Activated naive CD4-positive, alpha-beta T cell treated with anti-CD3 and anti-CD28 coated beads, Interleukin-2, amount 50 U/mL, for 72 hours (primary cell): Measurements from ENCODE around the gene MICAL3. TPM values are rescaled to one million over a fixed set of nuclear protein-coding genes. Genes with fewer than 3 reads are reported as not detected.

Experiments used
- ATAC-seq, 2 donors: fragments of 150-1000 bp; cut with Tn5 transposase; 2 replicates each; pipeline ENCODE4 v1.10.0; 2021; ENCODE audit warnings: mild to moderate bottlenecking in 2 of 2, moderate library complexity in 2 of 2
- DNase-seq, 2 donors: peaks; one replicate each; pipeline ENCODE4 v3.0.0; 2021 to 2022; ENCODE audit warnings: low spot score in 2 of 2
- H3K27ac Mint-ChIP-seq, 2 donors: one replicate each; pipeline ENCODE4 v1.8.0; 2022; ENCODE audit warnings: mild to moderate bottlenecking in 2 of 2, mixed read lengths in 2 of 2
- H3K36me3 Mint-ChIP-seq, 2 donors: one replicate each; pipeline ENCODE4 v1.8.0; 2022; ENCODE audit warnings: mixed read lengths in 2 of 2
- H3K9me3 Mint-ChIP-seq, 2 donors: one replicate each; pipeline ENCODE4 v1.8.0; 2022; ENCODE audit warnings: mixed read lengths in 2 of 2
- total RNA-seq, 2 donors: library from RNA; stranded (reverse); gene quantifications; one replicate each; pipeline ENCODE4 v1.2.3, GENCODE V29; 2022

MICAL3 gene
- total RNA-seq, 2 donors from 2014 or later = 19.5 to 30.2 TPM

DNA sequence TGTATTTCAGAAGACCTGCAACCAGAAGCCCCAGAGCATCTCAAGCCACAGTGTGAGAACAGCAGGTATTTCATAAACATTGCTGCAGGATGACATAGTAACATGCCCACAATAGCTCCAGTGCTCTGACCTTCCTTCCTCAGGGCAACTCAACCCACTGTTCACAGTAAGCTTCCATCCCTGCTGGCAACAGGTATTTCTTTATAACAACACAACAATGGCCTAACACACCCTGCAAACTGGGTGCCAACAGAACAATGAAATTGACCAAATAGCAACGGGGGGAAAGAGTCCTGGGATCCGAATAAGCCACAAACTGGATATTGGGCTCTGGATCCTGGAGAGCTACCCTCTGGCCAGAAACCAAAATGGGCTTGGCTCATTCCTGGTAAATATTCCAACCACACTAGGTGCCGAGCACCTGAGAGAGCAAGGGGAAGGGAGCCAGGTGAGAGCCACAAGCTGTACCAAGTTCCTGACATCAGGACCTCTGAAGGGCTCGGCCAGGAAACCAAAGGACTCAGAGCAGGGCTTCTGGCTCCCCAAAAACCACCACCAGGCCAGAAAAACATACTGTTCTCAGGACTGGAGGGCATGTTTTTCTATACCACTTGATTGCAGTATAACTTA, 99.5 kb downstream of the MICAL3 start:
- peak in 1 of 2 donors; percentile 33 for DNase-seq
- no peaks in the 10 kb centered on the region for H3K36me3 Mint-ChIP-seq
- no peak for ATAC-seq
- no peaks in the 10 kb centered on the region for H3K9me3 Mint-ChIP-seq
- no peak overlapping the region for H3K27ac Mint-ChIP-seq

GRCh38 chr22:17924076-17924475, 100.3 kb downstream of the MICAL3 start:
- Mint-ChIP-seq H3K9me3 (no peaks in the 10 kb centered on the region), H3K27ac (no peak overlapping the region), H3K36me3 (no peaks in the 10 kb centered on the region)
- no peak for ATAC-seq
- DNase-seq = peak in 1 of 2 donors; percentile 4

DNA sequence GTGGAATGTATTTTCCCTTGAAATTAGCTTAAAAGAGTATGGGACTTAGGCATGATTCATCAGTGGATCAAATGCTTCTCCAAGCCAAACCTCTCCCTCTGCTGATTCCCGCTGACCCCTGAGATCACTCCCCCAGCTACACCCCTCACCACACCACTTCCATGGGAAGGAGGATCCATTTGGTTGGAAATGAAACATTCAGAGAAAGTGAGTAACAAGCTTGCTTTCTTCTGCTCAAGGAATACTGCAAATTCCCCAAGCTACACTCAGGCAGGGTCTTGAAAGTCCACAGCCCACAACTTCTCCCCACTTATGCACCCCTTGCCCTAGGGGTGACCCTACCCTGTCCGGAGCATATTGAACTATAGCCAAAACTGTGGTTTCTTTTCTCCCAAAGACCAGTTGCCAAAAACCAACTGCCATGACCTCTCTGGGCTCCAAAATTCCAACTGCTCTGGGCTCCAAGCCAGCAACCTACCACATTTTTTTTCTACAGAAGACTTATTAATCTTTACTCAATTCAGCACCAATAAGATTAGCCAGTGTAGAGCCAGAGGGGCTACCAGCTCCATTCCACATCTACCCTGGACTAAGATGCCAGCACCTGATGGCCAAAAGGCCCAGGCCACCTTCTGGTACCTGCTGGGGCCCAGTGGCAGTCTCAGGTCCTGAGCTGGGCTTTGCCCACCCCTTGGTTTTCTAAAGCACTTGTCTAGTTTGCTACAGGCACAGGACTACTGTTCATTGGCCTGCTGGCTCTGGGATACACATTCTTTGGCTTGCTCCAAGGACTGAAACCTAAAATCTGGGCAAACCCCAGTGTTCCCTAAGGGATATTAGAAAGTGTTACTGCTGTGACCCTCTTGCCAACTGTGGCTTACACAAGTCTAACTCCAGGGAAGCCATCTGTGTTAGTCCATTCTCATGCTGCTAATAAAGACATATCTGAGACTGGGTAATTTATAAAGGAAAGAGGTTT, 101.1 kb downstream of the MICAL3 start:
- H3K9me3 Mint-ChIP-seq = no peaks in the 10 kb centered on the region
- no peaks in the 10 kb centered on the region for H3K36me3 Mint-ChIP-seq
- H3K27ac Mint-ChIP-seq = no peak overlapping the region
- peak in 1 of 2 donors; percentile 20 for DNase-seq
- no peak for ATAC-seq

DNA sequence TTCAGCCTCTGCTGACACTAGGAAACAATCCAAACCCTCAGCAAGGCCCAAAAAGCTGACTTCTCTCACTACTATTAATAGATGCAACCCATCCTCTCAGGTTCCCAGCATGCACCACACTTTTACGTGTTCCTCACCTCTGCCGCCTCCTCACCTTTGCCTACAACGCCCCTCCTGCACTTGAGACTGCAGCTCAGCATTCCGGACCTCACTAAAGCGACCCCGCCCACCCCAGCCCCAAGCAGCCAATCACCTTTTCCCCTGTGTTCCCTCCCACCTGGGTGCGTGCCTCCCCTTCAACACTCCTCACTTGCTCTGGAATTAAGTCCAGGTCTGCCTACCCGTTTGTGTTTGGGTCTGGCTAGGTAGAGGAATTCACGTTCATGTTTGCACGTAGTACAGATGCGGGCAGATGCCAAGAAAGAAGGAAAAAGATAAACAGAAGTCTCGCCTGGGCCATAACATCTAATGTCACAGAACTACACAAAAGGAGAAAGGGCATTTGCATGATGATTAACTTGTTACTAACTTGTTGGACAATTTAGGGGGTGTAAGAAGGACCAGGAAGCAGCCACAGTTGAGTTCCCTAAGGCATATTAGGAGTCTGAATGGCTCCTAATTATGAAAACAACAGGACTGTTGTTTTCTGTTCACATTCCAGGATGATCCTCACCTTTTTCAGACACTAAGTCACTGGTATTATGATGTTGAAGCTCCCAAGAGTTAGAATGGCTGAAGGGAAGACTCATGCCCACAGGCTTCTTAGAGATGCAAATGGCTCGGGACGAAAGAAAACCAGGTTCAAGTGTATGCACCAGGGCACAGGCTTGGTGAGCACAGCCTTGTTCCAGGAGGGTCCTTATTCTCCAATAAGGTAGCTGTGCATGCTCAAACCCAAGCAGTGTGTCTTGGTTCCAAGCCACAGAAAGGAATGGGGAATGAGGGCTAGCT, 102.2 kb downstream of the MICAL3 start:
- Mint-ChIP-seq H3K36me3 (no peaks in the 10 kb centered on the region), H3K9me3 (no peaks in the 10 kb centered on the region), H3K27ac (peak overlapping the region in 1 of 2 donors; percentile 37)
- ATAC-seq (no peak), DNase-seq (peak in 1 of 2 donors; percentile 2)

DNA sequence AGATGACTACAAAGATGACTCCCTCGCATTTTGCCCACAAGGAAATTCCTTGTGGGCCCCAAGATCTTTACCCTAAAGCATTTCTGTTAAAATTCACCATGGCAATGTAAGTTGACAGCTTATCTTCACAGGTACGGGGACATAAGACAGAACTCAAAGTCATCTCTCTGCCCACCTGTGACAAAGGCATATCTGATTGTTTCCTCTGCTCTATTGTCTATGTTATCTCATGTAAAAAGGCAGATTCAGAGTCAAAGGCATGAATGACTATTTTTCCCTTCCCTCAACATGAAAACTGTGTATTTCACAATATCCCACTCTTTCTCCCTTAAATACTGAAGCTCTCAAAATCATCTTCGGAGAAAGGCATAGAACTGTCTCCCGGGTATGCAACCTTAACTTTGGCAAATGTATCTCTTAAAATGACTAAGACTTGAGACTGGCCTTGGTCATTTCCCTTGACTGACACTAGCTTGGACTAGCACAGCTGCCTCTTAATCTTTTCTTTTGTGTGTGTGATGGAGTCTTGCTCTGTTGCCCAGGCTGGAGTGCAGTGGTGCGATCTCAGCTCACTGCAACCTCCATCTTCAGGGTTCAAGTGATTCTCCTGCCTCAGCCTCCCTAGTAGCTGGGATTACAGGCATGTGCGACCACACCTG, 103.2 kb downstream of the MICAL3 start:
- H3K27ac Mint-ChIP-seq = peak overlapping the region in 1 of 2 donors; percentile 62
- ATAC-seq (no peak), DNase-seq (no peak)
- H3K36me3 Mint-ChIP-seq = no peaks in the 10 kb centered on the region
- H3K9me3 Mint-ChIP-seq = no peaks in the 10 kb centered on the region

GRCh38 chr22:17920145-17920605, 104.2 kb downstream of the MICAL3 start:
- Mint-ChIP-seq H3K36me3 (no peaks in the 10 kb centered on the region), H3K27ac (peak overlapping the region in 1 of 2 donors; percentile 62), H3K9me3 (no peaks in the 10 kb centered on the region)
- peak in 1 of 2 donors; percentile 33 for DNase-seq
- ATAC-seq = no peak

DNA sequence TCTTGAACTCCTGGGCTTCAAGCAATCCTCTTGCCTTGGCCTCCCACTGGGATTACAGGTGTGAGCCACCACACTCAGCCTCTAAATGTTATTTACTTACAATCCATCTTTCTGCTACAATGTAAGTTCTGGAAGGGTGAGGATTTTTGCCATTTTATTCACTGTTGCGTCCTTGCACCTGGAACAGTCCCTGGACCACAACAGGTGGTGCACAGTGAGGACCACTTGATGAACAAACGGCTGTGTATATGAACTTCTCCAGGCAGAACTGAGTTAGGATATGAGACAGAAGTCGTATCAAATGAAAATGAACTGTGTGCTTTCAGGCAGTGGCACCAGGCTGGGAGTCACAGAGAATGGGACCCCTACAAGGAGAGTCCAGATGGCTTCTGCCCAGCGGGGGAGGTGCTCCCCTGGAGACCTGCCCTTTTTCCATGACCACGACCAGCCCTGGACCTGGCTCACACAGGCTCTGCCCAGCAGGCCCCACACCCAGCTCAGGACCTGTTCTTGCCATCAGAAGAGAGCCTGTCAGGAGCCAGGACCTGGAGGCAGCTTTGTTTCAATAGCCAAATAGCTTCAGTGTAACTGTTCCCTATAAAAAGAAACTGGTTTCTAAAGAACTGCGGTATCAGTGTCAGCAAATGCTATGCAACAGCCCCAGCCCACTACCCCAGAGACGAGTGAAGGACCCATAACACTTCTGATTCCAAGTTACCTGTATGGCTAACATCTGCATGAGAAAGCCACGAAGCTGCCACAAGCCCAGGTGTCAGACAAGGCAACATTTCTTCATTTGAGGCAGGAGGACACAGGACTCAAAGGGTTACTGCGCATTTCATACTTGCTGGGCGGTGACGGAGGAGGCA, 104.9 kb downstream of the MICAL3 start:
- Mint-ChIP-seq H3K36me3 (no peaks in the 10 kb centered on the region), H3K9me3 (no peaks in the 10 kb centered on the region), H3K27ac (no peak overlapping the region)
- ATAC-seq (no peak), DNase-seq (peak in 1 of 2 donors; percentile 14)

DNA sequence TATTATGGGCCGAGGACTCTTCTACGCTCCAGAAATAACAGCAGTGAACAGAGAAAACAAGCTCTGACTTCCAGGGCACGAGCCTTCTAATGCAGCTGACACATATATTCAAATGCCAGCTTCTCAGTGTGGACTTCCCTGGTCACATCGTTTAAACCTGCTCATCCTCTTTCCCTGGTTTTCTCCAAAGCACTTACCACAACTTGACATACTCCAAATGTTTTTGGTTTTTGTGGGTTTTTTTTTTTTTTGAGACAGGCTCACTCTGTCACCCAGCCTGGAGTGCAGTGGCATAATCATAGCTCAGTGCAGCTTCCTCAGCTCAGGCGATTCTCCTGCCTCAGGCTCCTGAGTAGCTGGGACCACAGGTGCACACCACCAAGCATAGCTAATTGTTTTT, 105.5 kb downstream of the MICAL3 start:
- no peaks in the 10 kb centered on the region for H3K9me3 Mint-ChIP-seq

GRCh38 chr22:17917490-17917983, 106.8 kb downstream of the MICAL3 start:
- Mint-ChIP-seq H3K27ac (no peak overlapping the region), H3K9me3 (no peaks in the 10 kb centered on the region), H3K36me3 (no peaks in the 10 kb centered on the region)
- ATAC-seq = no peak
- no peak for DNase-seq

More for the DNA sequence above, 105.5 kb downstream of the MICAL3 start:
- Mint-ChIP-seq H3K36me3 (no peaks in the 10 kb centered on the region), H3K27ac (no peak overlapping the region)
- ATAC-seq (no peak), DNase-seq (peak in 1 of 2 donors; percentile 23)

GRCh38 chr22:17916226-17916889, 108.0 kb downstream of the MICAL3 start:
- Mint-ChIP-seq H3K36me3 (no peaks in the 10 kb centered on the region), H3K9me3 (no peaks in the 10 kb centered on the region), H3K27ac (no peak overlapping the region)
- no peak for ATAC-seq
- no peak for DNase-seq

- H3K27ac Mint-ChIP-seq = no peak overlapping the region
- H3K9me3 Mint-ChIP-seq = no peaks in the 10 kb centered on the region
- no peak for ATAC-seq
- no peak for DNase-seq
- H3K36me3 Mint-ChIP-seq = no peaks in the 10 kb centered on the region
Measured at GRCh38 chr22:17915676-17916075, 108.7 kb downstream of the MICAL3 start.

DNA sequence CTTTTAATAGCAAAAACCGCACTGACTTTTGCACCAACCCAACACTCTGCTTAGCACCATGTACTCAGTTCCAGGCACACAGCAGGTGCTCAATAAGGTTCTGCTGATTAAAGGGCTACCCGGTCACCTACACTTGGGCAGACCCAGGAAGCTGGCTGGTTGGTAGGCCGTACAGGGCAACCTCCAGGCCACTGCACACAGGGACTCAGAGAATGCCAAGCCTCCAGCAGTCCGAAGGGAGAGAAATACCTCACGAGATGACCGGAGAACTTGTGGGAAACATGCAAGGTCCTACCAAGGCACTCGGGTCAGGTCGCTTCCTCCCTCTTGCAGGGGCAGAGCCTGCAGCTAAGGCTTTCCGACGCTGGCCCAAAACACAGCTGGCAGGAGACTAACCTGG, 109.2 kb downstream of the MICAL3 start:
- Mint-ChIP-seq H3K9me3 (no peaks in the 10 kb centered on the region), H3K36me3 (no peaks in the 10 kb centered on the region), H3K27ac (no peak overlapping the region)
- DNase-seq (no peak), ATAC-seq (no peak)

- no peak overlapping the region for H3K27ac Mint-ChIP-seq
- no peak for ATAC-seq
- H3K36me3 Mint-ChIP-seq = no peaks in the 10 kb centered on the region
- no peak for DNase-seq
- no peaks in the 10 kb centered on the region for H3K9me3 Mint-ChIP-seq
Measured at GRCh38 chr22:17914474-17914873, 109.9 kb downstream of the MICAL3 start.

- no peak for ATAC-seq
- DNase-seq = no peak
- H3K9me3 Mint-ChIP-seq = no peaks in the 10 kb centered on the region
- H3K27ac Mint-ChIP-seq = no peak overlapping the region
- no peaks in the 10 kb centered on the region for H3K36me3 Mint-ChIP-seq
Measured at GRCh38 chr22:17913801-17914347, 110.5 kb downstream of the MICAL3 start.
